CD4-positive, alpha-beta T cell treated with Interleukin-2 at 100 ng/mL for 4 hours (primary cell): ENCODE results near the gene PNMA6F.
"Not testable (repeated sequence)": the region's sequence is repeated elsewhere in the genome, so short reads cannot be mapped to it uniquely, and the experiment has no call there.

Experiments
- DNase-seq: peaks from one replicate; pipeline ENCODE4 v3.0.0-alpha.2; 2020; ENCODE audit warnings: low spot score

Gene PNMA6F

DNA sequence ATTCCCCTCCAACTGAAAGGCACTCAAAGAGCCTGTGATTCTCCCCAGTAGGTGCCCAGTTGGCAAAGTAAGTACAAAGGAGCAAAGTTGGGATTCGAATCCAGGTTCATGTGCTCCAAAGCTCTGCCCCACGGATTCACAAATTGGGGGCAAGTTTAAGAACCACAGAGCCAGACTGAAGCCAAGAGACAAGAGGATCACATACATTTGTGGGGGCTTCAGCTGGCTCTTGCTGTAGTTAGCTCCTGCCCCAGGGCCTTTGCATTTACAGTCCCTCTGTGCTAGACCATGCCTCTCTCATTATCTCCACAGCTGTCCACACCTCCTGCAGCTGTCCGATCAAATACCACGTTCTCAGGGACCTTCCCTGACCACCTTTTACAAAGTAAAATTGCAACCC is 18.8 kb downstream of the PNMA6F start:
- DNase-seq: no peak

GRCh38 chrX:153301746-153302145 is 19.8 kb downstream of the PNMA6F start:
- DNase-seq: no peak

GRCh38 chrX:153299855-153300254 is 21.7 kb downstream of the PNMA6F start:
- no peak for DNase-seq

DNA sequence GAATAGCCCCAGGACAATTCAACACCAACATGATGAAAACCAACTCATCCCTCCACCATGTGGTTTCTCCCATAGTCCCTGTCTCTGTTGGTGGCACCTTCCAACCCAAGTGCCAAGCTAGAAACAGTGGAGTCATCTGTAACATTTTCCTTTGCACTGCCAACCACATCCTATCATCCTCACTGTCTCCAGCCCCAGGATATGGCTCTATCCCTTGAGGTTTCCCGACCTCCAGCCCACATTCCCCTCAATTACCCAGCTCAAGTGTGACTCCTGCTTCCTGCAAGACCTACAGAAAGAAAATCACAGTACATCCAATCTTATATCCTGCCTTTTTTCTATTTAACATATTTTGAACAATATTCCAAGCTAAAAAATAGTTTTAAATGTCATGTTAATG is 24.2 kb downstream of the PNMA6F start:
- no peak for DNase-seq

- DNase-seq: not testable (repeated sequence)
Measured at GRCh38 chrX:153293485-153294071, 28.0 kb downstream of the PNMA6F start.

- DNase-seq: not testable (repeated sequence)
Measured at GRCh38 chrX:153288807-153289206, 32.8 kb downstream of the PNMA6F start.

DNA sequence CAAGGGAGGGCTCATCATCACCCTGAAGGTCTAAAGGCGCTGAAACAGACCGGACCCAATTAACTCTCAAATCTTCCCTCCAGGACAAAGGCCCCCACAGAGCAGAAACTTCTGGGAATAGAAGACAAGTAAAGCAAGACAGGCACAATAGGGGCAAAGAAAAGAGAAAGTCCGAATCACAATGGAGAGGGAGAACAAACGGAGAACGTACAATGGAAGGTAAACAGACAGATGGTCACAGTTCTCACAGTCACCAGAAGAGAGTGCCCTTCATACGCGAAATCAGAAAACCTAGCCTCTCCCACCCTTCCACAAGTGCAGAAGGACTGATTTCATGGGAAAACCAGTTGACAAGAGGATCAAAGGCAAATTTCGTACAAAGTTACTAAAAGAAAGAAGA is 35.9 kb downstream of the PNMA6F start:
- not testable (repeated sequence) for DNase-seq

- DNase-seq: not testable (repeated sequence)
Measured at GRCh38 chrX:153283982-153284381, 37.6 kb downstream of the PNMA6F start.

GRCh38 chrX:153281784-153282183 is 39.8 kb downstream of the PNMA6F start:
- DNase-seq: not testable (repeated sequence)

DNA sequence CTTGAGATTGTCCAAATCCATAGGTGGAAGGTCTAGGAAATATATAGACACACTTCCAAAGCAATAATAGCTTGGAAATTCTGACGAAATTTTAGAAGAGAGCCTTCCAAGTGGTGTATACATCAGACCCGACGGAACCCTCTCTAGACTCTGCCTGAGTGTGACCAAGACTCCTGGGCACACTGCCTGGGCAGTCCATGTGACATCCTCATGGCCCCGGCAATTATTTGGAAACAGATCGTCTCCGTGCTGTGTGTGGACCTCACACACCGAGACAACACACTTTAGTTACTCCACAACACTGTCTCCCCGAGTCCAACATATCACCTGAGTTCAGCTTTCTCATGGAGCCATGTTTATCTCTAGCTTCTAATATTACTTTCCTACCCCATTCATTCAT is 42.3 kb downstream of the PNMA6F start:
- not testable (repeated sequence) for DNase-seq

DNA sequence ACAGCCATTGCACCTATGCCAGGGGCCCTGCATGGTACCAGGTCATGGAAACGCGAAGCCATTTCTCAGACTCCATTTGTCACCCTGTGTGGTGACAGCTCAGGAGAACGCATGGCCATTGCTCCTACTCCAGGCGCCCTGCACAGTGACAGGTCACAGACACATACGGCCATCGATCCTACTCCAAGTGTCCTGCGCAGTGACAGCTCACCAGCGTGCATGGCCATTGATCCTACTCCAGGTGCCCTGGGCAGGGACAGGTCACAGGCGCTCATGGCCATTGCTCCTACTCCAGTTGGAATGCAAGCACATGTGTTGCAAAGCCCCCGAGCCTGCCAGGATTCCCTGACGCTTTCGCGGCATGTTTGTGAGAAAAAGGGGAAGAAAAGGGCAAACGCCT is 45.5 kb downstream of the PNMA6F start:
- not testable (repeated sequence) for DNase-seq

DNA sequence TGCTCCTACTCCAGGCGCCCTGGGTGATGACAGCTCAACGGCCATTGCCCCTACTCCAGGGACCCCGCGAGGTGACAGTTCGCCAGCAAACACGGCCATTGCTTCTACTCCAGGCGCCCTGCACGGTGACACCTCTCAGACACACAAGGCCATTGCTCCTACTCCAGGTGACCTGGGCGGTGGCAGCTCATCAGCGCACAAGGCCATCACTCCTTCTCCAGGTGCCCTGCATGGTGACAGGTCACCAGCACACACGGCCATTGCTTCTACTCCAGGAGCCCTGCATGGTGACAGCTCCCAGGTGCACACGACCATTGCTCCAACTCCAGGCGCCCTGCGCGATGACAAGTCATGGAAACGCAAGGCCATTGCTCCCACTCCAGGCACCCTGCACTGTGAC is 46.1 kb downstream of the PNMA6F start:
- DNase-seq: not testable (repeated sequence)

- DNase-seq: not testable (repeated sequence)
Measured at GRCh38 chrX:153272584-153272983, 49.0 kb downstream of the PNMA6F start.

DNA sequence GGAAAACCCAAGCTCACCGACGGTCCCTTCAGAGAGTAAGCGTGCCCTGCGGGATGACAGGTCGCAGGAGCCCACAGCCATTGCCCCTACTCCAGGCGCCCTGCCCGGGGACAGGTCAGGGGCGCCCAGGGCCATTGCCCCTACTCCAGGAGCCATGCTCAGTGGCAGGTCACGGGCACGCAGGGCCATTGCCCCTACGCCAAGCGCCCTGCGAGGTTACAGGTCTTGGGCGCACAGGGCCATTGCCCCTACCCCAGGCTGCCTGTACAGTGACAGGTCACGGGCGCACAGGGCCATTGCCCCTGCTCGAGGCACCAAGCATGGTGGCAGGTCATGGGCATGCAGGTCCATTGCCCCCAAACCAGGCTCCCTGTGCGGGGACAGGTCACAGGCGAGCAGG is 49.5 kb downstream of the PNMA6F start:
- not testable (repeated sequence) for DNase-seq
